Stimulated activated CD8-positive, alpha-beta memory T cell treated with anti-CD3 and anti-CD28 coated beads, Interleukin-15, amount 100 ng/mL, for 48 hours (primary cell): ENCODE measurements around the gene OR4K2.
"Not testable (repeated sequence)": the region's sequence is repeated elsewhere in the genome, so short reads cannot be mapped to it uniquely, and the experiment has no call there.

Experiments
- DNase-seq, 2 donors: peaks; one replicate each; pipeline ENCODE4 v3.0.0-alpha.2; 2020; ENCODE audit warnings: low read depth in 2 of 2

Gene OR4K2

GRCh38 chr14:19874842-19875241 lies at the start of gene OR4K2:
OR4K2 (plus strand) TSS chr14:19875142; CDS start chr14:19876268, 1,126 bp downstream.
- DNase-seq: no peak

- not testable (repeated sequence) for DNase-seq
Measured at GRCh38 chr14:19827626-19828244, 47.2 kb upstream of the OR4K2 start.

- DNase-seq: no peak
Measured at GRCh38 chr14:19828314-19828713, 46.6 kb upstream of the OR4K2 start.

GRCh38 chr14:19834203-19834848 lies 40.6 kb upstream of the OR4K2 start:
- DNase-seq: not testable (repeated sequence)

- no peak for DNase-seq
Measured at GRCh38 chr14:19838433-19838832, 36.5 kb upstream of the OR4K2 start.

- DNase-seq: no peak
Measured at GRCh38 chr14:19851365-19851764, 23.6 kb upstream of the OR4K2 start.

GRCh38 chr14:19866061-19866669 lies 8.8 kb upstream of the OR4K2 start:
- DNase-seq: not testable (repeated sequence)

- DNase-seq: no peak
Measured at GRCh38 chr14:19873178-19873577, 1.8 kb upstream of the OR4K2 start.

GRCh38 chr14:19878029-19878642 lies 3.2 kb downstream of the OR4K2 start:
- DNase-seq: no peak

- no peak for DNase-seq
Measured at GRCh38 chr14:19895282-19895681, 20.3 kb downstream of the OR4K2 start.

- DNase-seq: no peak
Measured at GRCh38 chr14:19900999-19901398, 26.1 kb downstream of the OR4K2 start.

- DNase-seq: no peak
Measured at GRCh38 chr14:19902409-19902808, 27.5 kb downstream of the OR4K2 start.

GRCh38 chr14:19906665-19907064 lies 31.7 kb downstream of the OR4K2 start:
- no peak for DNase-seq

GRCh38 chr14:19911114-19911513 lies 36.2 kb downstream of the OR4K2 start:
- no peak for DNase-seq

- DNase-seq: no peak
Measured at GRCh38 chr14:19917243-19917642, 42.3 kb downstream of the OR4K2 start.

GRCh38 chr14:19917955-19918518 lies 43.1 kb downstream of the OR4K2 start:
- no peak for DNase-seq

- no peak for DNase-seq
Measured at GRCh38 chr14:19918553-19919264, 43.8 kb downstream of the OR4K2 start.

GRCh38 chr14:19920021-19920657 lies 45.2 kb downstream of the OR4K2 start, which contains the start of gene OR4K5:
OR4K5 (plus strand) TSS chr14:19920607; CDS start chr14:19920607, 0 bp downstream.
- DNase-seq: no peak

GRCh38 chr14:19930617-19931016 lies 55.7 kb downstream of the OR4K2 start, which contains the start of gene OR4K1:
OR4K1 (plus strand) TSS chr14:19930917; CDS start chr14:19935667, 4,750 bp downstream.
- no peak for DNase-seq
